Fibroblast of skin of right biceps (primary cell): ENCODE data around the gene COL9A3.

Experiments
- DNase-seq: peaks from one replicate; pipeline ENCODE4 v3.0.0-alpha.2; 2013

COL9A3 gene

GRCh38 chr20:62797671-62798532 lies 18.9 kb upstream of the COL9A3 start:
- no peak for DNase-seq

GRCh38 chr20:62799036-62799435 lies 17.8 kb upstream of the COL9A3 start:
- no peak for DNase-seq

- DNase-seq = no peak
Observed at GRCh38 chr20:62799459-62799858, 17.4 kb upstream of the COL9A3 start.

- DNase-seq = no peak
Observed at GRCh38 chr20:62799873-62800272, 17.0 kb upstream of the COL9A3 start.

- DNase-seq = no peak
Observed at GRCh38 chr20:62800314-62801259, 16.3 kb upstream of the COL9A3 start.

GRCh38 chr20:62801284-62802010 lies 15.4 kb upstream of the COL9A3 start:
- no peak for DNase-seq

GRCh38 chr20:62802026-62802712 lies 14.7 kb upstream of the COL9A3 start:
- no peak for DNase-seq

GRCh38 chr20:62804021-62804626 lies 12.7 kb upstream of the COL9A3 start:
- peak; percentile 30 for DNase-seq

- peak; percentile 68 for DNase-seq
Observed at GRCh38 chr20:62804627-62805154, 12.2 kb upstream of the COL9A3 start, which contains the start of gene OGFR. OGFR (plus strand) TSS chr20:62804835; CDS start chr20:62804860, 25 bp downstream.

GRCh38 chr20:62805155-62805710 lies 11.6 kb upstream of the COL9A3 start:
- no peak for DNase-seq

GRCh38 chr20:62805711-62806382 lies 11.0 kb upstream of the COL9A3 start:
- DNase-seq = no peak

GRCh38 chr20:62806383-62807050 lies 10.3 kb upstream of the COL9A3 start:
- DNase-seq = no peak

GRCh38 chr20:62807444-62808210 lies 9.2 kb upstream of the COL9A3 start:
- no peak for DNase-seq

GRCh38 chr20:62808211-62808865 lies 8.5 kb upstream of the COL9A3 start:
- DNase-seq = peak; percentile 51

- no peak for DNase-seq
Observed at GRCh38 chr20:62809530-62810428, 7.1 kb upstream of the COL9A3 start.

GRCh38 chr20:62811320-62811719 lies 5.5 kb upstream of the COL9A3 start:
- no peak for DNase-seq

- DNase-seq = no peak
Observed at GRCh38 chr20:62811720-62812119, 5.1 kb upstream of the COL9A3 start.
